Tibial nerve (tissue), 3 donors: ENCODE data around the gene MLLT10.

Experiments used
- POLR2A ChIP-seq, 2 donors: fragments of 450-650 bp; IDR thresholded peaks; one replicate each; pipeline ENCODE4 v1.6.1; 2017; ENCODE audit warnings: antibody characterized with exemption in 2 of 2, mild to moderate bottlenecking in 2 of 2, moderate library complexity in 2 of 2
- TF ChIP-seq, protein P1 (sequence below), 5 experiments: fragments of 200-600 bp in 3 of 5; fragments of 450-650 bp in 2 of 5; sonication (generic) in 3 of 5; IDR thresholded peaks; one replicate each; pipeline ENCODE4 v1.5.1; 2016 to 2019; ENCODE audit warnings: antibody characterized with exemption in 5 of 5, mild to moderate bottlenecking in 3 of 5, moderate library complexity in 2 of 5

DNA sequence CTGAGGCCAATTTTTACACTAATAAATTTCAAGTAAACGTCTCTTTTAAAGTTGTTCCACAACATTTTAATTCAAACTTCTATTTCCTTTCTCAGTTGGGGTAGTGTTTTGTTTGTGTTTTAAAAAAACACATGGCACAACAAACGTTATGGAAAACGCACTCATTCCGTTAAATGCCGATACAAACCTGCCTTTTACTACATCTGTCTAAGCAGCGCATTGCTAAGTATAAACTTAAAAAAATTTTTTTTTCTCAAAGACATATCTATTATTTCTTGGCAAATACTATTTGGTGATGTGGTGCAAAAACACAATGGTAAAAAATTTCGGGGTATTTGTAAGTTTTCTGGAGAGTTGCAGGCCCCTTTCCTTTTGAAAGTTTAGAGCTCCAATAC, 9.9 kb upstream of the MLLT10 start:
- TF ChIP-seq, protein P1, sequence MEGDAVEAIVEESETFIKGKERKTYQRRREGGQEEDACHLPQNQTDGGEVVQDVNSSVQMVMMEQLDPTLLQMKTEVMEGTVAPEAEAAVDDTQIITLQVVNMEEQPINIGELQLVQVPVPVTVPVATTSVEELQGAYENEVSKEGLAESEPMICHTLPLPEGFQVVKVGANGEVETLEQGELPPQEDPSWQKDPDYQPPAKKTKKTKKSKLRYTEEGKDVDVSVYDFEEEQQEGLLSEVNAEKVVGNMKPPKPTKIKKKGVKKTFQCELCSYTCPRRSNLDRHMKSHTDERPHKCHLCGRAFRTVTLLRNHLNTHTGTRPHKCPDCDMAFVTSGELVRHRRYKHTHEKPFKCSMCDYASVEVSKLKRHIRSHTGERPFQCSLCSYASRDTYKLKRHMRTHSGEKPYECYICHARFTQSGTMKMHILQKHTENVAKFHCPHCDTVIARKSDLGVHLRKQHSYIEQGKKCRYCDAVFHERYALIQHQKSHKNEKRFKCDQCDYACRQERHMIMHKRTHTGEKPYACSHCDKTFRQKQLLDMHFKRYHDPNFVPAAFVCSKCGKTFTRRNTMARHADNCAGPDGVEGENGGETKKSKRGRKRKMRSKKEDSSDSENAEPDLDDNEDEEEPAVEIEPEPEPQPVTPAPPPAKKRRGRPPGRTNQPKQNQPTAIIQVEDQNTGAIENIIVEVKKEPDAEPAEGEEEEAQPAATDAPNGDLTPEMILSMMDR (IDR thresholded peaks at IDR 0.05) = no peak
- no peak for TF ChIP-seq POLR2A (IDR thresholded peaks at IDR 0.05)
